Mammary epithelial cell (primary cell): Measurements from ENCODE around the gene PLIN4.

Source experiments
- CTCF ChIP-seq, 2 donors: IDR thresholded peaks in 1 of 2; conservative IDR thresholded peaks in 1 of 2; 2 replicates each; pipeline ENCODE4 v1.5.1; 2011 to 2012; ENCODE audit warnings: inconsistent platforms in 2 of 2, low read length in 2 of 2, mild to moderate bottlenecking in 2 of 2, control low read depth in 1 of 2, low read depth in 1 of 2; ENCODE audit not compliant: insufficient read depth in 1 of 2; ENCODE audit errors: extremely low read depth in 1 of 2
- EZH2 ChIP-seq: IDR thresholded peaks from 2 replicates; pipeline ENCODE4 v1.6.1; 2012; ENCODE audit warnings: low read length, inconsistent platforms, borderline replicate concordance

GRCh38 chr19:4556597-4557127 lies 38.4 kb upstream of the PLIN4 start:
- TF ChIP-seq CTCF (conservative IDR thresholded peaks at IDR 0.05 in 1 of 2, IDR thresholded peaks at IDR 0.05 in 1 of 2; ENCODE audit: extremely low read depth in 1 of 2, insufficient read depth in 1 of 2, low read depth in 1 of 2, low read length in 2 of 2): no peak
- TF ChIP-seq EZH2: no peak
